ENCODE data around the gene NPAS3.

- TF ChIP-seq EZH2 (IDR thresholded peaks at IDR 0.05) = no peak
- TF ChIP-seq POLR2AphosphoS5 (IDR thresholded peaks at IDR 0.05; ENCODE audit: borderline replicate concordance, low read depth, low read length) = no peak
Measured at GRCh38 chr14:32908196-32909084, 30.2 kb upstream of the NPAS3 start.
